SK-N-SH (cell line): ENCODE measurements around the gene NOL6. TPM values are rescaled to one million over a fixed set of nuclear protein-coding genes. Genes with fewer than 3 reads are reported as not detected.

Experiments
- CTCF ChIA-PET: fragments of 300-600, 350-600 bp; formaldehyde crosslinking; extraction: SDS; loops from one replicate; lab custom pipeline; 2021; lab: Yijun Ruan, JAX
- POLR2A ChIA-PET: fragments of 350-600 bp; sonication (Branson Sonifier 250); formaldehyde crosslinking; extraction: SDS; loops from one replicate; lab custom pipeline; 2020; ENCODE audit warnings: antibody characterized with exemption, inconsistent platforms; lab: Yijun Ruan, JAX
- DNase-seq: peaks from one replicate; pipeline ENCODE4 v3.0.0; 2012
- H2AFZ ChIP-seq: fragments of 200-600 bp; sonication (generic); 2 replicates; pipeline ENCODE4 v1.8.1; 2016; ENCODE audit warnings: antibody characterized with exemption, mild to moderate bottlenecking, low read depth
- H3F3A ChIP-seq: fragments of 200-600 bp; sonication (generic); replicated peaks from 2 replicates; pipeline ENCODE3; 2016; ENCODE audit warnings: antibody characterized with exemption, mild to moderate bottlenecking; ENCODE audit not compliant: insufficient read depth
- H3K27ac ChIP-seq, 2 experiments: fragments of 200-500 bp in 1 of 2; fragments of 200-600 bp in 1 of 2; sonication (Bioruptor generic) in 1 of 2; sonication (generic), shearing (Covaris generic) in 1 of 2; 2 replicates each; pipeline versions ENCODE4 v1.5.1 to v1.6.1; 2014 to 2016; ENCODE audit warnings: low read depth in 2 of 2, inconsistent platforms in 1 of 2, low read length in 1 of 2, mild to moderate bottlenecking in 1 of 2, mixed read lengths in 1 of 2
- H3K27me3 ChIP-seq: fragments of 200-600 bp; sonication (generic), shearing (Covaris generic); 2 replicates; pipeline ENCODE4 v1.6.1; 2016; ENCODE audit warnings: mixed run types; ENCODE audit not compliant: insufficient read depth
- H3K36me3 ChIP-seq, 2 experiments: fragments of 200-500 bp in 1 of 2; fragments of 200-600 bp in 1 of 2; sonication (Bioruptor generic) in 1 of 2; sonication (generic) in 1 of 2; replicated peaks in 1 of 2; 2 replicates each; pipeline versions ENCODE3 to v1.5.1; 2014 to 2016; ENCODE audit warnings: low read length in 1 of 2, mild to moderate bottlenecking in 1 of 2; ENCODE audit not compliant: insufficient read depth in 2 of 2, control insufficient read depth in 1 of 2
- H3K4me1 ChIP-seq, 2 experiments: fragments of 200-500 bp in 1 of 2; fragments of 200-600 bp in 1 of 2; sonication (Bioruptor generic) in 1 of 2; sonication (generic), shearing (Covaris generic) in 1 of 2; 2 replicates each; pipeline versions ENCODE4 v1.5.1 to v1.6.1; 2014 to 2016; ENCODE audit warnings: low read depth in 1 of 2, low read length in 1 of 2, mixed run types in 1 of 2; ENCODE audit not compliant: insufficient read depth in 2 of 2, control insufficient read depth in 1 of 2
- H3K4me2 ChIP-seq: fragments of 200-600 bp; sonication (generic), shearing (Covaris generic); 2 replicates; pipeline ENCODE4 v1.6.1; 2017; ENCODE audit warnings: mixed run types
- H3K4me3 ChIP-seq, 2 experiments: fragments of 200-500 bp in 1 of 2; fragments of 200-600 bp in 1 of 2; sonication (Bioruptor generic) in 1 of 2; sonication (generic), shearing (Covaris generic) in 1 of 2; 2 replicates each; pipeline versions ENCODE4 v1.5.1 to v1.8.1; 2014 to 2016; ENCODE audit warnings: low read depth in 2 of 2, inconsistent platforms in 1 of 2, low read length in 1 of 2, mild to moderate bottlenecking in 1 of 2, mixed read lengths in 1 of 2, moderate library complexity in 1 of 2
- H3K79me2 ChIP-seq: fragments of 200-600 bp; sonication (generic); 2 replicates; pipeline ENCODE4 v1.8.1; 2017; ENCODE audit warnings: mild to moderate bottlenecking; ENCODE audit not compliant: insufficient read depth
- H3K9ac ChIP-seq: fragments of 200-600 bp; sonication (generic); 2 replicates; pipeline ENCODE4 v1.6.1; 2017; ENCODE audit warnings: mixed run types
- H3K9me2 ChIP-seq: fragments of 200-600 bp; sonication (generic); 2 replicates; pipeline ENCODE4 v1.6.1; 2017; ENCODE audit warnings: mixed run types
- H3K9me3 ChIP-seq: fragments of 200-600 bp; sonication (generic); 2 replicates; pipeline ENCODE4 v1.6.1; 2017; ENCODE audit warnings: mixed run types, mild to moderate bottlenecking, moderate library complexity
- H4K20me1 ChIP-seq: fragments of 200-600 bp; sonication (generic); 2 replicates; pipeline ENCODE4 v1.6.1; 2017; ENCODE audit warnings: mild to moderate bottlenecking, mixed run types; ENCODE audit not compliant: insufficient read depth
- CHD2 ChIP-seq: fragments of 150-350 bp; IDR thresholded peaks from 2 replicates; pipeline ENCODE4 v1.6.1; 2018; ENCODE audit warnings: low read length; ENCODE audit not compliant: partially characterized antibody
- ELF1 ChIP-seq: IDR thresholded peaks from 2 replicates; pipeline ENCODE4 v1.4.0; 2012
- EZH2phosphoT487 ChIP-seq: fragments of 200-600 bp; sonication (generic); IDR thresholded peaks from 2 replicates; pipeline ENCODE4 v1.6.1; 2017; ENCODE audit warnings: low read depth, mixed run types, mild to moderate bottlenecking, antibody characterized with exemption, moderate library complexity, borderline replicate concordance
- FOSL2 ChIP-seq: IDR thresholded peaks from 2 replicates; pipeline ENCODE4 v1.4.0; 2012; ENCODE audit warnings: low read depth, mild to moderate bottlenecking, moderate library complexity, borderline replicate concordance
- FOXJ3 ChIP-seq: sonication (generic); formaldehyde crosslinking; IDR thresholded peaks from 2 replicates; pipeline ENCODE4 v1.5.1; 2020; ENCODE audit warnings: mild to moderate bottlenecking, missing genetic modification reagents
- FOXM1 ChIP-seq: IDR thresholded peaks from 2 replicates; pipeline ENCODE4 v1.4.0; 2012; ENCODE audit warnings: low read depth, mild to moderate bottlenecking
- IRF3 ChIP-seq: fragments of 150-350 bp; IDR thresholded peaks from 2 replicates; pipeline ENCODE4 v1.6.1; 2016; ENCODE audit warnings: mild to moderate bottlenecking, low read depth, low read length
- JUND ChIP-seq: IDR thresholded peaks from 2 replicates; pipeline ENCODE4 v1.4.0; 2012
- MAX ChIP-seq: IDR thresholded peaks from 2 replicates; pipeline ENCODE4 v1.4.0; 2012; ENCODE audit warnings: low read depth
- MEF2A ChIP-seq: IDR thresholded peaks from 2 replicates; pipeline ENCODE4 v1.4.0; 2012; ENCODE audit warnings: low read depth, borderline replicate concordance
- POLR2AphosphoS5 ChIP-seq: IDR thresholded peaks from 2 replicates; pipeline ENCODE4 v1.6.1; 2012; ENCODE audit warnings: low read depth, low read length
- RAD21 ChIP-seq: IDR thresholded peaks from 2 replicates; pipeline ENCODE4 v1.6.1; 2012; ENCODE audit warnings: mild to moderate bottlenecking, low read length
- RXRA ChIP-seq: IDR thresholded peaks from 2 replicates; pipeline ENCODE4 v1.4.0; 2012; ENCODE audit warnings: low read depth, mild to moderate bottlenecking, borderline replicate concordance
- TAF1 ChIP-seq: IDR thresholded peaks from 2 replicates; pipeline ENCODE4 v1.6.1; 2012; ENCODE audit warnings: low read depth, mild to moderate bottlenecking, low read length, moderate library complexity, borderline replicate concordance
- USF2 ChIP-seq: fragments of 150-350 bp; IDR thresholded peaks from 2 replicates; pipeline ENCODE4 v1.6.1; 2017; ENCODE audit warnings: antibody characterized with exemption, low read length, low read depth, borderline replicate concordance
- YY1 ChIP-seq: IDR thresholded peaks from 2 replicates; pipeline ENCODE4 v1.4.0; 2012; ENCODE audit warnings: low read depth, mild to moderate bottlenecking
- ZBTB33 ChIP-seq: IDR thresholded peaks from 2 replicates; pipeline ENCODE4 v1.4.0; 2012; ENCODE audit warnings: low read depth, borderline replicate concordance
- WGBS: methylation state at CpG from one replicate; pipeline ENCODE4 v1.1.6; 2017; ENCODE audit warnings: low lambda C conversion rate; 5-methylcytosine and 5-hydroxymethylcytosine counted together
- polyA plus RNA-seq, 3 experiments: library from polyadenylated mRNA; depleted of rRNA; stranded (reverse); fragments of >200 nt; gene quantifications; 2 replicates each; pipeline ENCODE4 v1.2.3, GENCODE V29; 2012
- TF ChIP-seq, protein P1 (sequence below): fragments of 200-600 bp; sonication (generic); IDR thresholded peaks from 2 replicates; pipeline ENCODE4 v1.6.1; 2017; ENCODE audit warnings: antibody characterized with exemption, mild to moderate bottlenecking, moderate library complexity
- TF ChIP-seq, protein P2 (sequence below): IDR thresholded peaks from 2 replicates; pipeline ENCODE4 v1.4.0; 2012; ENCODE audit warnings: low read depth, borderline replicate concordance

NOL6 gene
- polyA plus RNA-seq, 1 of the 3 experiments (the other 2 are of a cell fraction), result 52.2 TPM

DNA sequence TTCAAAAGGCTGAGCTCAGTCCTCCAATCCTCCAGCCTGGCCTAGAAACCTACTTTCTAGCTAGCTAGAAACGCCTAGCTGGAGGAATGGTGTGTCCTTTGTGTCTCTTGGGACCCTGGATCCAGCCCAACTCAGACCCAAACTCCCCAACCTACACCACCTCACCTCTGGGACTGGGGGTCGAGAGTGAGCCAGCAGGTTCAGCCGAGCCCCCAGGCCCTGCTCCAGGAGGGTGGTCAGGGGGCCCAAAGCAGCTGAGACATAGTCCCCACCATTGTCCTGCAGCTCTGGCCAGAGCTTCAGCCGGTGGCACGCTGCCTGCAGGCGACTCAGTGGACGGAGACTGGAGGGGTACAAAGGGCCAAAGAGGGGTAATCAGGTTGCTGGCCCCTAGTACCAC lies 6.2 kb downstream of the NOL6 start:
- POLR2A ChIA-PET, result interaction anchor here (1.4 to 2.0 kb wide), 2 partner anchors 8 to 10 kb away, joined by 4 to 7 read pairs; no protein-coding TSS in a partner anchor
- H4K20me1 ChIP-seq, result 0 out of 2 replicates have a peak, but pooled peaks cover 4% of the 10 kb centered on the region
- no peaks in the 10 kb centered on the region for H3F3A ChIP-seq
- peaks cover 0 to 6% of the 10 kb centered on the region in 2 experiments; a peak in 1 of 4 replicates for H3K4me1 ChIP-seq
- no peak for TF ChIP-seq ZBTB33
- TF ChIP-seq TAF1, result no peak
- TF ChIP-seq CHD2, result no peak
- TF ChIP-seq FOXJ3, result no peak
- TF ChIP-seq IRF3, result no peak
- no peak for TF ChIP-seq RAD21
- TF ChIP-seq RXRA, result no peak
- no peak for TF ChIP-seq MEF2A
- no peak for TF ChIP-seq YY1
- no peak for TF ChIP-seq FOSL2
- TF ChIP-seq USF2, result no peak
- TF ChIP-seq ELF1, result no peak
- TF ChIP-seq FOXM1, result no peak
- no peak for TF ChIP-seq EZH2phosphoT487
- TF ChIP-seq JUND, result no peak
- TF ChIP-seq MAX, result no peak
- TF ChIP-seq POLR2AphosphoS5, result no peak
- TF ChIP-seq, protein P1, sequence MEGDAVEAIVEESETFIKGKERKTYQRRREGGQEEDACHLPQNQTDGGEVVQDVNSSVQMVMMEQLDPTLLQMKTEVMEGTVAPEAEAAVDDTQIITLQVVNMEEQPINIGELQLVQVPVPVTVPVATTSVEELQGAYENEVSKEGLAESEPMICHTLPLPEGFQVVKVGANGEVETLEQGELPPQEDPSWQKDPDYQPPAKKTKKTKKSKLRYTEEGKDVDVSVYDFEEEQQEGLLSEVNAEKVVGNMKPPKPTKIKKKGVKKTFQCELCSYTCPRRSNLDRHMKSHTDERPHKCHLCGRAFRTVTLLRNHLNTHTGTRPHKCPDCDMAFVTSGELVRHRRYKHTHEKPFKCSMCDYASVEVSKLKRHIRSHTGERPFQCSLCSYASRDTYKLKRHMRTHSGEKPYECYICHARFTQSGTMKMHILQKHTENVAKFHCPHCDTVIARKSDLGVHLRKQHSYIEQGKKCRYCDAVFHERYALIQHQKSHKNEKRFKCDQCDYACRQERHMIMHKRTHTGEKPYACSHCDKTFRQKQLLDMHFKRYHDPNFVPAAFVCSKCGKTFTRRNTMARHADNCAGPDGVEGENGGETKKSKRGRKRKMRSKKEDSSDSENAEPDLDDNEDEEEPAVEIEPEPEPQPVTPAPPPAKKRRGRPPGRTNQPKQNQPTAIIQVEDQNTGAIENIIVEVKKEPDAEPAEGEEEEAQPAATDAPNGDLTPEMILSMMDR, result no peak
- TF ChIP-seq, protein P2, sequence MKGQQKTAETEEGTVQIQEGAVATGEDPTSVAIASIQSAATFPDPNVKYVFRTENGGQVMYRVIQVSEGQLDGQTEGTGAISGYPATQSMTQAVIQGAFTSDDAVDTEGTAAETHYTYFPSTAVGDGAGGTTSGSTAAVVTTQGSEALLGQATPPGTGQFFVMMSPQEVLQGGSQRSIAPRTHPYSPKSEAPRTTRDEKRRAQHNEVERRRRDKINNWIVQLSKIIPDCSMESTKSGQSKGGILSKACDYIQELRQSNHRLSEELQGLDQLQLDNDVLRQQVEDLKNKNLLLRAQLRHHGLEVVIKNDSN, result no peak
- H3K79me2 ChIP-seq, result peaks cover 24% of the 10 kb centered on the region
- no peak overlapping the region for H3K9ac ChIP-seq
- DNase-seq, result peak; percentile 16
- peaks cover 62 to 91% of the 10 kb centered on the region in 2 experiments for H3K36me3 ChIP-seq
- no peak overlapping the region for H3K27ac ChIP-seq
- no peaks in the 10 kb centered on the region for H3K27me3 ChIP-seq
- H3K4me3 ChIP-seq, result no peak overlapping the region
- no peaks in the 10 kb centered on the region for H3K9me3 ChIP-seq
- no peaks in the 10 kb centered on the region for H3K9me2 ChIP-seq
- no peak overlapping the region for H3K4me2 ChIP-seq
- WGBS, result 80% methylated on average over 1 of the region's 7 CpGs
- CTCF ChIA-PET, result interaction anchor here (0.7 to 7.9 kb wide), 17 partner anchors 8 to 254 kb away, joined by 3 to 135 read pairs (median 10); partner anchors contain the start of genes ANKRD18B, AQP3 and AQP7
- no peak overlapping the region for H2AFZ ChIP-seq
